GM12878 (cell line): ENCODE data around the gene TMA16. TPM values are rescaled to one million over a fixed set of nuclear protein-coding genes. Genes with fewer than 3 reads are reported as not detected.

ENCODE experiments used
- ATAC-seq: fragments of 200-7000 bp; cut with Tn5 transposase; 3 replicates; pipeline ENCODE4 v1.9.1; 2020; ENCODE audit warnings: mild to moderate bottlenecking, moderate library complexity
- BruUV-seq: library from RNA; stranded (reverse); fragments of 400-500 nt; replicated peaks from 2 replicates; lab custom pipeline; 2021; lab: Mats Ljungman, UMichigan
- CTCF ChIA-PET: fragments of 300-600 bp; sonication (Branson Sonifier 250); formaldehyde crosslinking; extraction: SDS; loops from one replicate; lab custom pipeline; 2021; ENCODE audit warnings: inconsistent platforms; lab: Yijun Ruan, JAX
- POLR2A ChIA-PET: fragments of 350-600 bp; formaldehyde crosslinking; extraction: SDS; loops from one replicate; lab custom pipeline; 2021; ENCODE audit warnings: inconsistent platforms; lab: Charles Lee
- RAD21 ChIA-PET: fragments of 300-600 bp; sonication (Branson Sonifier 250); formaldehyde crosslinking; loops from one replicate; lab custom pipeline; 2023; ENCODE audit warnings: antibody characterized with exemption; ENCODE audit not compliant: unreplicated experiment; lab: Charles Lee
- SMC1A ChIA-PET: fragments of 300-600 bp; sonication (Branson Sonifier 250); formaldehyde crosslinking; loops from one replicate; lab custom pipeline; 2023; ENCODE audit not compliant: unreplicated experiment, uncharacterized antibody; lab: Charles Lee
- DNase-seq: peaks from one replicate; pipeline ENCODE4 v3.0.0-alpha.2; 2011; ENCODE audit warnings: low read depth, low spot score
- FAIRE-seq: peaks from 3 replicates; lab custom pipeline; 2011; peaks lifted over from hg19 to GRCh38; lab: Jason Lieb, UNC
- H2AFZ ChIP-seq: 2 replicates; pipeline ENCODE4 v1.6.0; 2011; ENCODE audit warnings: low read depth, low read length, control low read depth; ENCODE audit not compliant: control insufficient read depth
- H3K27ac ChIP-seq: 2 replicates; pipeline ENCODE4 v1.5.1; 2011; ENCODE audit warnings: control low read depth; ENCODE audit not compliant: control insufficient read depth, insufficient read depth
- H3K27me3 ChIP-seq, 2 experiments: replicated peaks in 1 of 2; 2 replicates each; pipeline versions ENCODE4 v1.6.0 to v1.6.1; 2011; ENCODE audit warnings: low read length in 1 of 2; ENCODE audit not compliant: control insufficient read depth in 2 of 2, insufficient read depth in 2 of 2
- H3K36me3 ChIP-seq, 2 experiments: 2 replicates each; pipeline ENCODE4 v1.5.1; 2011; ENCODE audit warnings: low read length in 1 of 2; ENCODE audit not compliant: control insufficient read depth in 2 of 2, insufficient read depth in 2 of 2
- H3K4me1 ChIP-seq: 2 replicates; pipeline ENCODE4 v1.6.1; 2011; ENCODE audit warnings: mild to moderate bottlenecking, low read length, moderate library complexity, mixed read lengths; ENCODE audit not compliant: control insufficient read depth, insufficient read depth
- H3K4me2 ChIP-seq: 2 replicates; pipeline ENCODE4 v1.6.0; 2011; ENCODE audit warnings: control low read depth; ENCODE audit not compliant: control insufficient read depth, insufficient read depth
- H3K4me3 ChIP-seq: fragments of 200-600 bp; sonication (generic); 2 replicates; pipeline ENCODE4 v1.5.1; 2016
- H3K79me2 ChIP-seq: 2 replicates; pipeline ENCODE4 v1.6.0; 2011; ENCODE audit warnings: low read length; ENCODE audit not compliant: control insufficient read depth, insufficient read depth
- H3K9ac ChIP-seq: 2 replicates; pipeline ENCODE4 v1.8.0; 2011; ENCODE audit warnings: low read length, control low read depth, mixed read lengths; ENCODE audit not compliant: control insufficient read depth, insufficient read depth
- H3K9me3 ChIP-seq: replicated peaks from 3 replicates; pipeline ENCODE4 v1.5.1; 2011; ENCODE audit warnings: mild to moderate bottlenecking, low read length; ENCODE audit not compliant: control insufficient read depth, insufficient read depth
- H4K20me1 ChIP-seq: 2 replicates; pipeline ENCODE4 v1.6.0; 2011; ENCODE audit not compliant: control insufficient read depth, insufficient read depth
- BCLAF1 ChIP-seq: fragments of 450-650 bp; IDR thresholded peaks from 2 replicates; pipeline ENCODE4 v1.6.1; 2017; ENCODE audit warnings: antibody characterized with exemption, mild to moderate bottlenecking, moderate library complexity
- EGR1 ChIP-seq, 2 experiments: IDR thresholded peaks; 1 replicate in 1 of 2; 2 replicates in 1 of 2; pipeline ENCODE4 v1.6.1; 2011 to 2012; ENCODE audit warnings: low read depth in 2 of 2, low read length in 2 of 2, borderline replicate concordance in 1 of 2, mild to moderate bottlenecking in 1 of 2, moderate library complexity in 1 of 2
- ETV6 ChIP-seq, 2 experiments: fragments of 450-650 bp in 1 of 2; IDR thresholded peaks in 1 of 2; conservative IDR thresholded peaks in 1 of 2; 2 replicates each; pipeline ENCODE4 v1.6.1; 2014; ENCODE audit warnings: antibody characterized with exemption in 1 of 2, borderline replicate concordance in 1 of 2, low read depth in 1 of 2, mild to moderate bottlenecking in 1 of 2, moderate library complexity in 1 of 2
- GATAD2B ChIP-seq: fragments of 450-650 bp; conservative IDR thresholded peaks from 2 replicates; pipeline ENCODE4 v1.6.1; 2017; ENCODE audit warnings: low read depth, mild to moderate bottlenecking, moderate library complexity
- JUND ChIP-seq: IDR thresholded peaks from 2 replicates; pipeline ENCODE4 v1.6.1; 2012; ENCODE audit warnings: low read depth, mild to moderate bottlenecking, low read length, improper control_type of control experiment, moderate library complexity
- MEF2B ChIP-seq: fragments of 450-650 bp; IDR thresholded peaks from 2 replicates; pipeline ENCODE4 v1.6.1; 2018; ENCODE audit warnings: mild to moderate bottlenecking, moderate library complexity; ENCODE audit not compliant: partially characterized antibody, poor library complexity, severe bottlenecking
- NFYA ChIP-seq: IDR thresholded peaks from 2 replicates; pipeline ENCODE4 v1.6.1; 2011; ENCODE audit warnings: low read depth, mild to moderate bottlenecking, low read length, improper control_type of control experiment, borderline replicate concordance
- NKRF ChIP-seq: fragments of 450-650 bp; conservative IDR thresholded peaks from 2 replicates; pipeline ENCODE4 v1.6.1; 2017; ENCODE audit warnings: mild to moderate bottlenecking, moderate library complexity
- NR2C2 ChIP-seq: IDR thresholded peaks from 2 replicates; pipeline ENCODE4 v1.6.1; 2011; ENCODE audit warnings: borderline replicate concordance, low read depth; ENCODE audit not compliant: control insufficient read depth, insufficient read length
- RUNX3 ChIP-seq: IDR thresholded peaks from 2 replicates; pipeline ENCODE4 v1.6.1; 2012; ENCODE audit warnings: low read length, inconsistent platforms
- SMARCA5 ChIP-seq: fragments of 450-650 bp; IDR thresholded peaks from 2 replicates; pipeline ENCODE4 v1.6.1; 2017; ENCODE audit warnings: mild to moderate bottlenecking
- SMC3 ChIP-seq: IDR thresholded peaks from 2 replicates; pipeline ENCODE4 v1.6.1; 2011; ENCODE audit warnings: low read length, improper control_type of control experiment, borderline replicate concordance
- STAT1 ChIP-seq: fragments of 450-650 bp; conservative IDR thresholded peaks from 2 replicates; pipeline ENCODE4 v1.6.1; 2014; ENCODE audit warnings: antibody characterized with exemption, mild to moderate bottlenecking
- SUPT20H ChIP-seq: IDR thresholded peaks from 2 replicates; pipeline ENCODE4 v1.6.1; 2011; ENCODE audit warnings: low read depth, mild to moderate bottlenecking, low read length, moderate library complexity, borderline replicate concordance; ENCODE audit not compliant: control insufficient read depth
- SUZ12 ChIP-seq: fragments of 200-600 bp; sonication (generic); IDR thresholded peaks from one replicate; pipeline ENCODE4 v1.6.1; 2018; ENCODE audit warnings: antibody characterized with exemption, mild to moderate bottlenecking; ENCODE audit not compliant: unreplicated experiment
- YBX1 ChIP-seq: fragments of 450-650 bp; IDR thresholded peaks from 2 replicates; pipeline ENCODE4 v1.6.1; 2016; ENCODE audit warnings: antibody characterized with exemption
- WGBS: methylation state at CpG from one replicate; pipeline ENCODE4 v1.1.6; 2016; ENCODE audit warnings: low lambda C conversion rate; ENCODE audit not compliant: insufficient replicate concordance, insufficient coverage; ENCODE audit errors: missing lambda C conversion rate; 5-methylcytosine and 5-hydroxymethylcytosine counted together
- in situ Hi-C: fragments of 300-500 bp; cut with MboI; formaldehyde crosslinking; loops from 9 replicates; pipeline ENCODE4 v1.14.3; 2018; ENCODE audit warnings: mixed read lengths
- intact Hi-C: fragments of 100-400 bp; cut with micrococcal nuclease; formaldehyde crosslinking; loops from one replicate; pipeline ENCODE4 v1.14.2; 2022; ENCODE audit not compliant: unreplicated experiment
- polyA plus RNA-seq, 11 experiments: library from polyadenylated mRNA; depleted of rRNA in 4 of 11; unstranded in 6 of 11; stranded (reverse) in 5 of 11; fragments of >200 nt; fragmentation: Nextera tagmentation in 4 of 11; fragmentation: Illumina TruSeq in 1 of 11; extraction: Ambion mirVana in 4 of 11; extraction: Trizol in 1 of 11; gene quantifications; 1 replicate in 1 of 11; 2 replicates in 10 of 11; pipeline versions ENCODE4 v1.2.1 to v1.2.3, GENCODE V29; 2011 to 2016; ENCODE audit warnings: inconsistent platforms in 2 of 11, missing spikeins in 2 of 11, low read depth in 1 of 11
- total RNA-seq, 4 experiments: library from RNA; depleted of rRNA in 3 of 4; stranded (reverse); fragments of >200 nt in 3 of 4; fragmentation: Illumina TruSeq in 1 of 4; extraction: Trizol in 1 of 4; gene quantifications; 2 replicates each; pipeline versions ENCODE4 v1.2.1 to v1.2.3, GENCODE V29; 2013 to 2021
- TF ChIP-seq, protein P1 (sequence below): fragments of 450-650 bp; IDR thresholded peaks from 2 replicates; pipeline ENCODE4 v1.6.1; 2017; ENCODE audit warnings: low read depth, mild to moderate bottlenecking, moderate library complexity

TMA16 gene
- total and polyA plus RNA-seq, 10 of the 15 experiments (the other 5 are each of a cell fraction or from before 2014, with no cell fraction given) = 37.9 to 91.0 (median 55.8) TPM

DNA sequence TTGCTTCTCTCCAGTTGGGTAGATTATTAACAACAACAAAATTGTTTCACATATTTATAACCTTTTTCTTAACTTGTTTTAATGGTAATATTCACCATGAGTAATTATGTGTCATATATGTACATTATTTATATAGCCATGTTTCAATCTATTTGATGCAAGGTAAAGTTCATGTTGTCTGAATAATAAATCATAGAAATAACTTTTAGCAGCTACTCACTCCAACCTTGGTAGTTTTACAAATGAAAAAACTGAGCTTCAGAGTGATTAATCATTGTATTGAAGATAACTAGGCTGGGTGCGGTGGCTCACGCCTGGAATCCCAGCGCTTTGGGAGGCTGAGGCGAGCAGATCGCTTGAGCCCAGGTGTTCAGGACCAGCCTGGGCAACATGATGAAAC lies 46.0 kb downstream of the TMA16 start:
- POLR2A ChIA-PET = interaction anchor here (1.2 kb wide), 1 partner anchor 46 kb away, joined by 4 read pairs; the partner anchor contains the start of gene TMA16

More for the DNA sequence above, 46.0 kb downstream of the TMA16 start:
- H4K20me1 ChIP-seq = no peaks in the 10 kb centered on the region
- FAIRE-seq = no peak
- no peak overlapping the region for H3K27ac ChIP-seq
- H3K4me3 ChIP-seq = no peak overlapping the region
- intact Hi-C loops (loop anchor here (5.0 to 10.0 kb wide), 2 partner anchors 146 to 433 kb away; no protein-coding TSS in a partner anchor), in situ Hi-C loops (loop anchor here (10.0 kb wide), 3 partner anchors 56 to 1046 kb away; no protein-coding TSS in a partner anchor)
- BruUV-seq = no TSS peak
- H3K27me3 ChIP-seq = no peaks in the 10 kb centered on the region
- CTCF ChIA-PET = interaction anchor here (0.8 to 6.2 kb wide), 6 partner anchors 8 to 1042 kb away, joined by 3 to 57 read pairs (median 6); no protein-coding TSS in a partner anchor
- no peaks in the 10 kb centered on the region for H3K4me1 ChIP-seq
- no peak for ATAC-seq
- 98% methylated on average over 5 of the region's 5 CpGs for WGBS
- no peak overlapping the region for H2AFZ ChIP-seq
- DNase-seq = no peak
- H3K4me2 ChIP-seq = no peak overlapping the region
- RAD21 ChIA-PET = interaction anchor here (0.9 to 1.0 kb wide), 2 partner anchors 9 to 204 kb away, joined by 3 read pairs; no protein-coding TSS in a partner anchor
- no peak overlapping the region for H3K9ac ChIP-seq
- H3K36me3 ChIP-seq = no peaks in the 10 kb centered on the region
- SMC1A ChIA-PET = interaction anchor here (1.0 to 3.2 kb wide), 5 partner anchors 10 to 68 kb away, joined by 3 to 15 read pairs (median 5); partner anchors contain the start of gene TMA16
- no peaks in the 10 kb centered on the region for H3K79me2 ChIP-seq
- TF ChIP-seq NFYA (no peak), SMARCA5 (no peak), ETV6 (conservative IDR thresholded peaks at IDR 0.05 in 1 of 2, IDR thresholded peaks at IDR 0.05 in 1 of 2; ENCODE audit: borderline replicate concordance in 1 of 2, low read depth in 1 of 2) (no peak), YBX1 (no peak), JUND (no peak), GATAD2B (no peak), MEF2B (no peak), RUNX3 (no peak), EGR1 (IDR thresholded peaks at IDR 0.05; ENCODE audit: borderline replicate concordance in 1 of 2, low read depth in 2 of 2, low read length in 2 of 2) (no peak), NKRF (no peak), STAT1 (no peak), SUZ12 (no peak), SUPT20H (no peak), BCLAF1 (no peak), NR2C2 (no peak), SMC3 (no peak)
- TF ChIP-seq, protein P1, sequence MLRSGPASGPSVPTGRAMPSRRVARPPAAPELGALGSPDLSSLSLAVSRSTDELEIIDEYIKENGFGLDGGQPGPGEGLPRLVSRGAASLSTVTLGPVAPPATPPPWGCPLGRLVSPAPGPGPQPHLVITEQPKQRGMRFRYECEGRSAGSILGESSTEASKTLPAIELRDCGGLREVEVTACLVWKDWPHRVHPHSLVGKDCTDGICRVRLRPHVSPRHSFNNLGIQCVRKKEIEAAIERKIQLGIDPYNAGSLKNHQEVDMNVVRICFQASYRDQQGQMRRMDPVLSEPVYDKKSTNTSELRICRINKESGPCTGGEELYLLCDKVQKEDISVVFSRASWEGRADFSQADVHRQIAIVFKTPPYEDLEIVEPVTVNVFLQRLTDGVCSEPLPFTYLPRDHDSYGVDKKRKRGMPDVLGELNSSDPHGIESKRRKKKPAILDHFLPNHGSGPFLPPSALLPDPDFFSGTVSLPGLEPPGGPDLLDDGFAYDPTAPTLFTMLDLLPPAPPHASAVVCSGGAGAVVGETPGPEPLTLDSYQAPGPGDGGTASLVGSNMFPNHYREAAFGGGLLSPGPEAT = no peak
- no peaks in the 10 kb centered on the region for H3K9me3 ChIP-seq
